GM12878 (cell line): ENCODE measurements around the gene RGS6. TPM values are rescaled to one million over a fixed set of nuclear protein-coding genes. Genes with fewer than 3 reads are reported as not detected.

Source experiments
- ATAC-seq: fragments of 200-7000 bp; cut with Tn5 transposase; 3 replicates; pipeline ENCODE4 v1.9.1; 2020; ENCODE audit warnings: mild to moderate bottlenecking, moderate library complexity
- BruUV-seq: library from RNA; stranded (reverse); fragments of 400-500 nt; replicated peaks from 2 replicates; lab custom pipeline; 2021; lab: Mats Ljungman, UMichigan
- CTCF ChIA-PET: fragments of 300-600 bp; sonication (Branson Sonifier 250); formaldehyde crosslinking; extraction: SDS; loops from one replicate; lab custom pipeline; 2021; ENCODE audit warnings: inconsistent platforms; lab: Yijun Ruan, JAX
- POLR2A ChIA-PET: fragments of 350-600 bp; formaldehyde crosslinking; extraction: SDS; loops from one replicate; lab custom pipeline; 2021; ENCODE audit warnings: inconsistent platforms; lab: Charles Lee
- RAD21 ChIA-PET: fragments of 300-600 bp; sonication (Branson Sonifier 250); formaldehyde crosslinking; loops from one replicate; lab custom pipeline; 2023; ENCODE audit warnings: antibody characterized with exemption; ENCODE audit not compliant: unreplicated experiment; lab: Charles Lee
- SMC1A ChIA-PET: fragments of 300-600 bp; sonication (Branson Sonifier 250); formaldehyde crosslinking; loops from one replicate; lab custom pipeline; 2023; ENCODE audit not compliant: unreplicated experiment, uncharacterized antibody; lab: Charles Lee
- DNase-seq: peaks from one replicate; pipeline ENCODE4 v3.0.0-alpha.2; 2011; ENCODE audit warnings: low read depth, low spot score
- FAIRE-seq: peaks from 3 replicates; lab custom pipeline; 2011; peaks lifted over from hg19 to GRCh38; lab: Jason Lieb, UNC
- H2AFZ ChIP-seq: 2 replicates; pipeline ENCODE4 v1.6.0; 2011; ENCODE audit warnings: low read depth, low read length, control low read depth; ENCODE audit not compliant: control insufficient read depth
- H3K27ac ChIP-seq: 2 replicates; pipeline ENCODE4 v1.5.1; 2011; ENCODE audit warnings: control low read depth; ENCODE audit not compliant: control insufficient read depth, insufficient read depth
- H3K27me3 ChIP-seq, 2 experiments: replicated peaks in 1 of 2; 2 replicates each; pipeline versions ENCODE4 v1.6.0 to v1.6.1; 2011; ENCODE audit warnings: low read length in 1 of 2; ENCODE audit not compliant: control insufficient read depth in 2 of 2, insufficient read depth in 2 of 2
- H3K36me3 ChIP-seq, 2 experiments: 2 replicates each; pipeline ENCODE4 v1.5.1; 2011; ENCODE audit warnings: low read length in 1 of 2; ENCODE audit not compliant: control insufficient read depth in 2 of 2, insufficient read depth in 2 of 2
- H3K4me1 ChIP-seq: 2 replicates; pipeline ENCODE4 v1.6.1; 2011; ENCODE audit warnings: mild to moderate bottlenecking, low read length, moderate library complexity, mixed read lengths; ENCODE audit not compliant: control insufficient read depth, insufficient read depth
- H3K4me2 ChIP-seq: 2 replicates; pipeline ENCODE4 v1.6.0; 2011; ENCODE audit warnings: control low read depth; ENCODE audit not compliant: control insufficient read depth, insufficient read depth
- H3K4me3 ChIP-seq: fragments of 200-600 bp; sonication (generic); 2 replicates; pipeline ENCODE4 v1.5.1; 2016
- H3K79me2 ChIP-seq: 2 replicates; pipeline ENCODE4 v1.6.0; 2011; ENCODE audit warnings: low read length; ENCODE audit not compliant: control insufficient read depth, insufficient read depth
- H3K9ac ChIP-seq: 2 replicates; pipeline ENCODE4 v1.8.0; 2011; ENCODE audit warnings: low read length, control low read depth, mixed read lengths; ENCODE audit not compliant: control insufficient read depth, insufficient read depth
- H3K9me3 ChIP-seq: replicated peaks from 3 replicates; pipeline ENCODE4 v1.5.1; 2011; ENCODE audit warnings: mild to moderate bottlenecking, low read length; ENCODE audit not compliant: control insufficient read depth, insufficient read depth
- H4K20me1 ChIP-seq: 2 replicates; pipeline ENCODE4 v1.6.0; 2011; ENCODE audit not compliant: control insufficient read depth, insufficient read depth
- CBFB ChIP-seq: IDR thresholded peaks from 2 replicates; pipeline ENCODE4 v1.6.1; 2016; ENCODE audit warnings: antibody characterized with exemption, low read depth
- E4F1 ChIP-seq: fragments of 450-650 bp; IDR thresholded peaks from 2 replicates; pipeline ENCODE4 v1.6.1; 2018; ENCODE audit warnings: borderline replicate concordance, mild to moderate bottlenecking; ENCODE audit not compliant: partially characterized antibody
- FOXK2 ChIP-seq: fragments of 450-650 bp; IDR thresholded peaks from 2 replicates; pipeline ENCODE4 v1.6.1; 2017; ENCODE audit warnings: mild to moderate bottlenecking, moderate library complexity
- LARP7 ChIP-seq: fragments of 450-650 bp; IDR thresholded peaks from 2 replicates; pipeline ENCODE4 v1.6.1; 2017; ENCODE audit warnings: mild to moderate bottlenecking
- NBN ChIP-seq: fragments of 450-650 bp; IDR thresholded peaks from 2 replicates; pipeline ENCODE4 v1.6.1; 2016
- PBX3 ChIP-seq: IDR thresholded peaks from 2 replicates; pipeline ENCODE4 v1.6.1; 2011; ENCODE audit warnings: mild to moderate bottlenecking, low read depth, low read length, moderate library complexity; ENCODE audit not compliant: insufficient replicate concordance
- RB1 ChIP-seq: fragments of 450-650 bp; formaldehyde crosslinking; IDR thresholded peaks from 2 replicates; pipeline ENCODE4 v1.6.1; 2017; ENCODE audit warnings: mild to moderate bottlenecking, borderline replicate concordance
- RELA ChIP-seq: fragments of 450-650 bp; IDR thresholded peaks from 2 replicates; pipeline ENCODE4 v1.8.0; 2014; ENCODE audit warnings: borderline replicate concordance; ENCODE audit not compliant: partially characterized antibody
- RELB ChIP-seq: fragments of 450-650 bp; IDR thresholded peaks from 2 replicates; pipeline ENCODE4 v1.6.1; 2017; ENCODE audit warnings: low read depth, mild to moderate bottlenecking, moderate library complexity
- RFX5 ChIP-seq: IDR thresholded peaks from 2 replicates; pipeline ENCODE4 v1.6.1; 2011; ENCODE audit warnings: low read depth, low read length, improper control_type of control experiment
- SMARCA5 ChIP-seq: fragments of 450-650 bp; IDR thresholded peaks from 2 replicates; pipeline ENCODE4 v1.6.1; 2017; ENCODE audit warnings: mild to moderate bottlenecking
- ZBED1 ChIP-seq: IDR thresholded peaks from 2 replicates; pipeline ENCODE4 v1.6.1; 2016; ENCODE audit warnings: borderline replicate concordance
- ZZZ3 ChIP-seq: IDR thresholded peaks from 2 replicates; pipeline ENCODE4 v1.6.1; 2011; ENCODE audit warnings: low read depth; ENCODE audit not compliant: control insufficient read depth, insufficient read length
- WGBS: methylation state at CpG from one replicate; pipeline ENCODE4 v1.1.6; 2016; ENCODE audit warnings: low lambda C conversion rate; ENCODE audit not compliant: insufficient replicate concordance, insufficient coverage; ENCODE audit errors: missing lambda C conversion rate; 5-methylcytosine and 5-hydroxymethylcytosine counted together
- in situ Hi-C: fragments of 300-500 bp; cut with MboI; formaldehyde crosslinking; loops from 9 replicates; pipeline ENCODE4 v1.14.3; 2018; ENCODE audit warnings: mixed read lengths
- intact Hi-C: fragments of 100-400 bp; cut with micrococcal nuclease; formaldehyde crosslinking; loops from one replicate; pipeline ENCODE4 v1.14.2; 2022; ENCODE audit not compliant: unreplicated experiment
- polyA plus RNA-seq, 11 experiments: library from polyadenylated mRNA; depleted of rRNA in 4 of 11; unstranded in 6 of 11; stranded (reverse) in 5 of 11; fragments of >200 nt; fragmentation: Nextera tagmentation in 4 of 11; fragmentation: Illumina TruSeq in 1 of 11; extraction: Ambion mirVana in 4 of 11; extraction: Trizol in 1 of 11; gene quantifications; 1 replicate in 1 of 11; 2 replicates in 10 of 11; pipeline versions ENCODE4 v1.2.1 to v1.2.3, GENCODE V29; 2011 to 2016; ENCODE audit warnings: inconsistent platforms in 2 of 11, missing spikeins in 2 of 11, low read depth in 1 of 11
- total RNA-seq, 4 experiments: library from RNA; depleted of rRNA in 3 of 4; stranded (reverse); fragments of >200 nt in 3 of 4; fragmentation: Illumina TruSeq in 1 of 4; extraction: Trizol in 1 of 4; gene quantifications; 2 replicates each; pipeline versions ENCODE4 v1.2.1 to v1.2.3, GENCODE V29; 2013 to 2021

Gene RGS6
- total and polyA plus RNA-seq, 10 of the 15 experiments (the other 5 are each of a cell fraction or from before 2014, with no cell fraction given): 3.9 to 18.1 (median 12.4) TPM

- BruUV-seq: no TSS peak
- Histone ChIP-seq H3K36me3 (no peaks in the 10 kb centered on the region), H3K4me1 (no peaks in the 10 kb centered on the region), H3K27me3 (no peaks in the 10 kb centered on the region), H4K20me1 (no peaks in the 10 kb centered on the region), H3K27ac (no peak overlapping the region), H3K9me3 (no peaks in the 10 kb centered on the region), H2AFZ (no peak overlapping the region), H3K4me3 (no peak overlapping the region), H3K9ac (no peak overlapping the region), H3K79me2 (no peaks in the 10 kb centered on the region), H3K4me2 (no peak overlapping the region)
- in situ Hi-C loops (no loop called here), intact Hi-C loops (no loop called here)
- POLR2A ChIA-PET: no interaction called here
- RAD21 ChIA-PET: interaction anchor here (0.6 to 1.1 kb wide), 3 partner anchors 38 to 351 kb away, joined by 3 to 4 read pairs (median 4); no protein-coding TSS in a partner anchor
- SMC1A ChIA-PET: interaction anchor here (0.8 to 1.7 kb wide), 4 partner anchors 9 to 35 kb away, joined by 3 to 5 read pairs (median 4); no protein-coding TSS in a partner anchor
- no peak for FAIRE-seq
- no peak for TF ChIP-seq RB1
- TF ChIP-seq RELB: no peak
- no peak for TF ChIP-seq RFX5
- no peak for TF ChIP-seq ZZZ3
- CTCF ChIA-PET: interaction anchor here (0.6 to 2.0 kb wide), 2 partner anchors 20 to 38 kb away, joined by 3 to 7 read pairs; no protein-coding TSS in a partner anchor
- 29% methylated on average over 5 of the region's 5 CpGs for WGBS
- ATAC-seq: no peak
- no peak for DNase-seq
Measured at GRCh38 chr14:72552236-72552635, 620.0 kb downstream of the RGS6 start.

GRCh38 chr14:72553161-72553560 is 620.9 kb downstream of the RGS6 start:
- in situ Hi-C loops (no loop called here), intact Hi-C loops (no loop called here)
- ChIA-PET SMC1A (interaction anchor here (1.2 to 1.3 kb wide), 2 partner anchors 10 to 12 kb away, joined by 3 read pairs; no protein-coding TSS in a partner anchor), RAD21 (interaction anchor here (0.9 to 1.4 kb wide), 2 partner anchors 10 to 41 kb away, joined by 4 read pairs; no protein-coding TSS in a partner anchor), POLR2A (no interaction called here), CTCF (interaction anchor here (0.9 kb wide), 1 partner anchor 9 kb away, joined by 3 read pairs; no protein-coding TSS in a partner anchor)
- H2AFZ ChIP-seq: no peak overlapping the region
- no peak overlapping the region for H3K9ac ChIP-seq
- H3K9me3 ChIP-seq: no peaks in the 10 kb centered on the region
- H3K27me3 ChIP-seq: no peaks in the 10 kb centered on the region
- DNase-seq (no peak), FAIRE-seq (no peak), ATAC-seq (no peak)
- H3K4me2 ChIP-seq: no peak overlapping the region
- no peak overlapping the region for H3K4me3 ChIP-seq
- BruUV-seq: no TSS peak
- H4K20me1 ChIP-seq: no peaks in the 10 kb centered on the region
- H3K27ac ChIP-seq: no peak overlapping the region
- H3K36me3 ChIP-seq: no peaks in the 10 kb centered on the region
- WGBS: 74% methylated on average over 8 of the region's 8 CpGs
- no peaks in the 10 kb centered on the region for H3K4me1 ChIP-seq
- H3K79me2 ChIP-seq: no peaks in the 10 kb centered on the region
- TF ChIP-seq CBFB: no peak
- TF ChIP-seq E4F1: no peak
- TF ChIP-seq ZBED1: no peak
- TF ChIP-seq RELA: no peak
- no peak for TF ChIP-seq FOXK2
- no peak for TF ChIP-seq PBX3
- TF ChIP-seq NBN: no peak
- TF ChIP-seq LARP7: no peak
- no peak for TF ChIP-seq SMARCA5
